Neural cell (in vitro differentiated cells): ENCODE data around the gene PHTF2. TPM values are rescaled to one million over a fixed set of nuclear protein-coding genes. Genes with fewer than 3 reads are reported as not detected.

Experiments used
- H2AFZ ChIP-seq: fragments of 200-600, 300-800 bp; sonication (generic), shearing (Covaris generic); 2 replicates; pipeline ENCODE4 v1.6.0; 2014; ENCODE audit warnings: low read depth, mild to moderate bottlenecking, antibody characterized with exemption, low read length, moderate library complexity
- H3F3A ChIP-seq: fragments of 200-600 bp; shearing (Covaris generic); 2 replicates; pipeline ENCODE4 v1.6.1; 2016; ENCODE audit warnings: mild to moderate bottlenecking, moderate library complexity, mixed read lengths, antibody characterized with exemption, low read length; ENCODE audit not compliant: insufficient read depth, poor library complexity, severe bottlenecking
- H3K27ac ChIP-seq: fragments of 200-600, 300-800 bp; sonication (generic), shearing (Covaris generic); 2 replicates; pipeline ENCODE4 v1.5.1; 2014; ENCODE audit warnings: mild to moderate bottlenecking, low read length, moderate library complexity
- H3K27me3 ChIP-seq: fragments of 300-800, 200-600 bp; sonication (generic), shearing (Covaris generic); 2 replicates; pipeline ENCODE4 v1.6.0; 2014; ENCODE audit warnings: mild to moderate bottlenecking, low read depth, low read length, moderate library complexity; ENCODE audit not compliant: insufficient read depth
- H3K36me3 ChIP-seq: fragments of 300-800, 200-600 bp; sonication (generic), shearing (Covaris generic); 2 replicates; pipeline ENCODE4 v1.5.1; 2014; ENCODE audit warnings: mild to moderate bottlenecking, antibody characterized with exemption, low read length, moderate library complexity; ENCODE audit not compliant: insufficient read depth
- H3K4me2 ChIP-seq: fragments of 300-800, 200-600 bp; sonication (generic), shearing (Covaris generic); 2 replicates; pipeline ENCODE4 v1.6.0; 2014; ENCODE audit warnings: mild to moderate bottlenecking, low read length
- H3K4me3 ChIP-seq: fragments of 300-800, 200-600 bp; sonication (generic), shearing (Covaris generic); 2 replicates; pipeline ENCODE4 v1.5.1; 2014; ENCODE audit warnings: mild to moderate bottlenecking, low read length, moderate library complexity
- H3K79me2 ChIP-seq: fragments of 200-600 bp; shearing (Covaris generic); replicated peaks from 2 replicates; pipeline ENCODE4 v1.6.0; 2014; ENCODE audit warnings: mild to moderate bottlenecking, low read length, moderate library complexity; ENCODE audit not compliant: insufficient read depth
- H3K9ac ChIP-seq: fragments of 300-800, 200-600 bp; sonication (generic), shearing (Covaris generic); 2 replicates; pipeline ENCODE4 v1.6.1; 2016; ENCODE audit warnings: mild to moderate bottlenecking, low read length, mixed read lengths
- H3K9me2 ChIP-seq: fragments of 200-600 bp; shearing (Covaris generic); 2 replicates; pipeline ENCODE4 v1.6.1; 2016; ENCODE audit warnings: mild to moderate bottlenecking, low read length, mixed read lengths; ENCODE audit not compliant: insufficient read depth
- H3K9me3 ChIP-seq: fragments of 200-600, 300-800 bp; sonication (generic), shearing (Covaris generic); 2 replicates; pipeline ENCODE4 v1.6.1; 2016; ENCODE audit warnings: mild to moderate bottlenecking, mixed run types, low read length, moderate library complexity, mixed read lengths
- H4K20me1 ChIP-seq: fragments of 200-600 bp; shearing (Covaris generic); 2 replicates; pipeline ENCODE4 v1.6.1; 2016; ENCODE audit warnings: mild to moderate bottlenecking, mixed run types; ENCODE audit not compliant: insufficient read depth
- EZH2 ChIP-seq: fragments of 200-600, 300-800 bp; shearing (Covaris generic), sonication (generic); IDR thresholded peaks from 2 replicates; pipeline ENCODE4 v1.6.1; 2014; ENCODE audit warnings: antibody characterized with exemption, low read length, borderline replicate concordance, mild to moderate bottlenecking; ENCODE audit not compliant: insufficient read depth, poor library complexity, severe bottlenecking
- MXI1 ChIP-seq: fragments of 450-650 bp; conservative IDR thresholded peaks from 2 replicates; pipeline ENCODE4 v1.6.1; 2014; ENCODE audit warnings: antibody characterized with exemption, mild to moderate bottlenecking; ENCODE audit not compliant: poor library complexity, severe bottlenecking
- POLR2AphosphoS5 ChIP-seq: IDR thresholded peaks from 2 replicates; pipeline ENCODE4 v1.6.1; 2012
- SMC3 ChIP-seq: fragments of 450-650 bp; conservative IDR thresholded peaks from 2 replicates; pipeline ENCODE4 v1.6.1; 2014; ENCODE audit warnings: antibody characterized with exemption, mild to moderate bottlenecking, moderate library complexity; ENCODE audit not compliant: poor library complexity
- TAF1 ChIP-seq: IDR thresholded peaks from 2 replicates; pipeline ENCODE4 v1.6.1; 2012; ENCODE audit warnings: low read depth
- polyA plus RNA-seq: library from polyadenylated mRNA; depleted of rRNA; stranded (reverse); fragments of >200 nt; gene quantifications from 2 replicates; pipeline ENCODE4 v1.2.3, GENCODE V29; 2014
- TF ChIP-seq, protein P1 (sequence below): IDR thresholded peaks from 2 replicates; pipeline ENCODE4 v1.6.1; 2012; ENCODE audit warnings: borderline replicate concordance

PHTF2 gene
- polyA plus RNA-seq, 1 donor from 2014 or later = 34.4 TPM

DNA sequence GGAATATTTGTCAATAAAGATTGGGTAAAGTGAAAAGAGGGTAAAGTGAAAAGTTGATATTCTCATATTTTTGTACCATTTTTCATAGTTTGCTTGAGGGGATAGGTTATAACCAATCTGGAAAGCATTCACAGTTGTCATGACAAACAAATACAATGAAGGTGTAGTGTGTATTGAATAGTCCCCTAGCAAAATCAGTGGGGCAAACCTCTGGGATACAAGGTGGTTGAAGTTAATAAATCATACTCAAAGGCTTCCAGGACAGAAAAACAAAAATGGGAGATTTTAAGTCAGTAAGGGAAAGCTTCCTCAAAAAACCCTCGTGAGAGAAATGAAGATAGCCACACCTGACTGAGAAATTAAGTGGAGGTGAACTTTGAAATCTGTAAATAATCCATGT lies 39.4 kb downstream of the PHTF2 start (continued):
- TF ChIP-seq MXI1 = no peak

DNA sequence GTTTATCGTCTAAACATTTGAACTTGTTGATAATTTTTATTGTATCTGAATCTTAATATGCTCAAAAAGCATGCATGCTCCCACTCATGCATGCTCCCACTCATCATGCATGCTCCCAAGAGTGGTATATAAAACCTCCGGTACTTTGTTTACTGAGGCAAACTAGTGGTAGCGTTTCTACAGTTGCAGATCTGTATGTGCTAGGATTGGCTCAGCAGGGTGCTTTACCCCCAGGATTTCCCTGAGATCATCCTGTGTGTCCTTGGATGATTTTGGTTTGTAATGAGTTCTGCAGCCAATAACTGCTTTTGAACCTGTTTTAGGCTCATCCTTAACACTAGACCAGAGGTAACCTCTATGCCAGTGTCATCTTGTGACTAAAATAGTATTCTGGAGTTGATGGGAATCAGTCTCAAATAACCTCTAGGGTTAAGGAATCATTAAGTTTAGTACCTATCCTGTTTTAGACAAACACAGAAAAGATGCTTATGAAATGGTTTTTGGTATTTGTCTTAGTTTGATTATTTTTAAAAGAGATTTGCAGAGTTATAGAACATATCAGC lies 40.4 kb downstream of the PHTF2 start:
- peaks cover 3% of the 10 kb centered on the region for H3K79me2 ChIP-seq
- no peak overlapping the region for H3K4me2 ChIP-seq
- H3K27ac ChIP-seq = no peak overlapping the region
- no peaks in the 10 kb centered on the region for H3K36me3 ChIP-seq
- H3F3A ChIP-seq = no peaks in the 10 kb centered on the region
- H2AFZ ChIP-seq = no peak overlapping the region
- H3K9me3 ChIP-seq = no peaks in the 10 kb centered on the region
- H4K20me1 ChIP-seq = no peaks in the 10 kb centered on the region
- no peak for TF ChIP-seq EZH2
- no peak for TF ChIP-seq POLR2AphosphoS5
- TF ChIP-seq MXI1 = no peak
- TF ChIP-seq SMC3 = no peak
- TF ChIP-seq, protein P1, sequence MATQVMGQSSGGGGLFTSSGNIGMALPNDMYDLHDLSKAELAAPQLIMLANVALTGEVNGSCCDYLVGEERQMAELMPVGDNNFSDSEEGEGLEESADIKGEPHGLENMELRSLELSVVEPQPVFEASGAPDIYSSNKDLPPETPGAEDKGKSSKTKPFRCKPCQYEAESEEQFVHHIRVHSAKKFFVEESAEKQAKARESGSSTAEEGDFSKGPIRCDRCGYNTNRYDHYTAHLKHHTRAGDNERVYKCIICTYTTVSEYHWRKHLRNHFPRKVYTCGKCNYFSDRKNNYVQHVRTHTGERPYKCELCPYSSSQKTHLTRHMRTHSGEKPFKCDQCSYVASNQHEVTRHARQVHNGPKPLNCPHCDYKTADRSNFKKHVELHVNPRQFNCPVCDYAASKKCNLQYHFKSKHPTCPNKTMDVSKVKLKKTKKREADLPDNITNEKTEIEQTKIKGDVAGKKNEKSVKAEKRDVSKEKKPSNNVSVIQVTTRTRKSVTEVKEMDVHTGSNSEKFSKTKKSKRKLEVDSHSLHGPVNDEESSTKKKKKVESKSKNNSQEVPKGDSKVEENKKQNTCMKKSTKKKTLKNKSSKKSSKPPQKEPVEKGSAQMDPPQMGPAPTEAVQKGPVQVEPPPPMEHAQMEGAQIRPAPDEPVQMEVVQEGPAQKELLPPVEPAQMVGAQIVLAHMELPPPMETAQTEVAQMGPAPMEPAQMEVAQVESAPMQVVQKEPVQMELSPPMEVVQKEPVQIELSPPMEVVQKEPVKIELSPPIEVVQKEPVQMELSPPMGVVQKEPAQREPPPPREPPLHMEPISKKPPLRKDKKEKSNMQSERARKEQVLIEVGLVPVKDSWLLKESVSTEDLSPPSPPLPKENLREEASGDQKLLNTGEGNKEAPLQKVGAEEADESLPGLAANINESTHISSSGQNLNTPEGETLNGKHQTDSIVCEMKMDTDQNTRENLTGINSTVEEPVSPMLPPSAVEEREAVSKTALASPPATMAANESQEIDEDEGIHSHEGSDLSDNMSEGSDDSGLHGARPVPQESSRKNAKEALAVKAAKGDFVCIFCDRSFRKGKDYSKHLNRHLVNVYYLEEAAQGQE = no peak
- H3K9me2 ChIP-seq = no peaks in the 10 kb centered on the region
- H3K27me3 ChIP-seq = no peaks in the 10 kb centered on the region
- H3K9ac ChIP-seq = no peak overlapping the region
- H3K4me3 ChIP-seq = no peak overlapping the region

DNA sequence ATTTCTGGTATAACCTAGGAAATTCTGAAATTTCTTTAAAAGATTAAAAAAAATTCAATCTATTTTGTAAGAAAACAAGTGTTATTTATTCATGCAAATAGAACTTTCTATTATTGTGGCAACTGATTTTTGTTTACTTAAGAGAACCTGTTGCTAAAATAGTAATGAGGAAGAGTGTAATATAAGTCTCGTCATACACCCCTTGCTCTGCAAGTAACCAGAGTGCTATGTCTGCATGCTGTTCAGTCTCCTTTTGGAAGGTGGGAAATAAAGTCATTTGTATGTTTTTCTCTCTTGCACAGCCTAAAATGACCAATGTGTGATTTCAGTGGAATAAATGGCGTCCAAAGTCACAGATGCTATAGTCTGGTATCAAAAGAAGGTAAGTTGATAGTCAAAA lies 41.3 kb downstream of the PHTF2 start:
- Histone ChIP-seq H3K4me3 (no peak overlapping the region), H3K36me3 (no peaks in the 10 kb centered on the region), H3F3A (no peaks in the 10 kb centered on the region), H3K9me2 (no peaks in the 10 kb centered on the region), H3K27me3 (no peaks in the 10 kb centered on the region), H3K9me3 (no peaks in the 10 kb centered on the region), H3K27ac (no peak overlapping the region), H2AFZ (no peak overlapping the region), H4K20me1 (no peaks in the 10 kb centered on the region), H3K4me2 (no peak overlapping the region), H3K9ac (no peak overlapping the region), H3K79me2 (peaks cover 3% of the 10 kb centered on the region)
- TF ChIP-seq, protein P1 = no peak
- TF ChIP-seq EZH2 (no peak), TAF1 (no peak)
